ENCODE results near the gene FBN2.

- no peak for TF ChIP-seq CTCF (IDR thresholded peaks at IDR 0.05; ENCODE audit: poor library complexity)
- TF ChIP-seq EZH2 (IDR thresholded peaks at IDR 0.05; ENCODE audit: borderline replicate concordance): no peak
These were observed 266.1 kb downstream of the FBN2 start for GRCh38 chr5:128271859-128272464.
